Activated T-helper 2 cell treated with anti-CD3 and anti-CD28 coated beads, Interferon-gamma antibody, Interleukin-2, Interleukin-4, amounts not matched to agents 10 μg/mL and 5 μg/mL and 100 μg/mL, durations not matched to agents 14 hours and 24 hours and 36 hours (primary cell): Measurements from ENCODE around the gene TRA2B. TPM values are rescaled to one million over a fixed set of nuclear protein-coding genes. Genes with fewer than 3 reads are reported as not detected.

Source experiments
- DNase-seq: peaks from one replicate; pipeline ENCODE4 v3.0.0; 2021; ENCODE audit warnings: low spot score
- H3K27ac Mint-ChIP-seq: one replicate; pipeline ENCODE4 v1.8.0; 2021; ENCODE audit warnings: mixed read lengths
- H3K27me3 Mint-ChIP-seq: one replicate; pipeline ENCODE4 v1.8.0; 2021; ENCODE audit warnings: low read depth, mixed read lengths
- H3K36me3 Mint-ChIP-seq: one replicate; pipeline ENCODE4 v1.8.0; 2021; ENCODE audit warnings: low read depth, mixed read lengths
- H3K4me1 Mint-ChIP-seq: one replicate; pipeline ENCODE4 v1.8.0; 2021; ENCODE audit warnings: low read depth, mixed read lengths
- H3K4me3 Mint-ChIP-seq: one replicate; pipeline ENCODE4 v1.8.0; 2021; ENCODE audit warnings: low read depth, mild to moderate bottlenecking, moderate library complexity, mixed read lengths
- H3K9me3 Mint-ChIP-seq: one replicate; pipeline ENCODE4 v1.8.0; 2021; ENCODE audit warnings: mixed read lengths
- intact Hi-C: fragments of 100-400 bp; cut with micrococcal nuclease; formaldehyde crosslinking; loops from one replicate; pipeline ENCODE4 v1.15.1; 2023
- total RNA-seq: library from RNA; stranded (reverse); gene quantifications from 2 replicates; pipeline ENCODE4 v1.2.3, GENCODE V29; 2022

TRA2B gene
- total RNA-seq, 1 donor from 2014 or later = 277 TPM

DNA sequence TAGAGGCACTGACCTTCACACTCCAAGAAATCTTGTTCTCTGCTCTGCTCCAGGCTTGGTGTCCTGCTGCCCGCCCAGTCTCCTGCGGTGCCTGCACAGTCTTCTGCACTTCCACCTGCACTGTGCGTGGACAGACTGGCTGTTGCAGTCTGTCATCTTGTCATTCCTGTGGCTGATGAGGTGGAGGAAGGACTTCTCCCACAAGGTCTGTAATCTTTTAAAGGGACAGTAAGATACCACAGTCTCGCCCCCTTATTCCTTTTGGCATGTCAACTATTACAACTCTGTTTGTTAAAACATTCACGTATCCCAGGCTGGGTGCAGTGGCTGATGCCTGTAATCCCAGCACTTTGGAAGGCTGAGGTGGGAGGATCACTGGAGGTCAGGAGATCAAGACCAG lies 58.9 kb downstream of the TRA2B start:
- peaks cover 4% of the 10 kb centered on the region for H3K27me3 Mint-ChIP-seq
- H3K36me3 Mint-ChIP-seq = no peaks in the 10 kb centered on the region
- H3K4me3 Mint-ChIP-seq = no peak overlapping the region
- intact Hi-C loops = no loop called here
- H3K9me3 Mint-ChIP-seq = no peaks in the 10 kb centered on the region
- H3K4me1 Mint-ChIP-seq = no peaks in the 10 kb centered on the region
- DNase-seq = no peak
- no peak overlapping the region for H3K27ac Mint-ChIP-seq

DNA sequence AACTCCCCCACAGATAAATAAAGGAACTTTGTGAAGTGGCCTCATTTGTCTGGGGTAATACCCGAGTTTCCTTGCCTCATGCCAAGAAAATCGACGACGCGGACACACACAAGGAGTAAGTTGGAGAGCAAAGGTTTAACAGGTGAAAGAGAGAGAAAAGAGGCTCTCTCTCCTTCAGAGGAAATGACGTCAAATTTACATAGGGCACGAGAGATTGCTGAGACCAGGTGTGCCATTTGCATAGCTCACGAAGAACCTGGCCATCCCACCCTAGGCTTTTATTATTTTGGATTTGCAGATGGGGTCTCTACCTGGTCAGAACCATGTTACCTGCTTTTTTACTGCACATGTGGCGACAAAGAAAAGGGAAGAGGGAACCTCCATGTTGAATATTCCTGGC lies 63.7 kb downstream of the TRA2B start:
- intact Hi-C loops = no loop called here

DNA sequence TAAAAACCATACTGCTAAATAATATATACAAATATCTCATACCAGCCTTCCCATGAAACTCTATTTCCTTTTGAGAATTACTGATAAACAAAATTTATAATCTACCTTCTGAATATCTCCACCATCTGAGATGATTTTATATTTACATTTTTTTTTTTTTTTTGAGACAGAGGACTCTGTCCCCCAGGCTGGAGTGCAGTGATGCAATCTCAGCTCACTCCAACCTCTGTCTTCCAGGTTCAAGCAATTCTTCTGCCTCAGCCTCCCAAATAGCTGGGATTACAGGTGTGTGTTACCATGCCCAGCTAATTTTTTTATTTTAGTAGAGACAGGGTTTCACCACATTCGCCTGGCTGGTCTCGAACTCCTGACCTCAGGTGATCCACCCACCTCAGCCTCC lies 70.2 kb downstream of the TRA2B start:
- Mint-ChIP-seq H3K27ac (no peak overlapping the region), H3K36me3 (no peaks in the 10 kb centered on the region), H3K9me3 (no peaks in the 10 kb centered on the region), H3K4me3 (no peak overlapping the region), H3K27me3 (peaks cover 17% of the 10 kb centered on the region), H3K4me1 (no peaks in the 10 kb centered on the region)
- intact Hi-C loops = no loop called here
- no peak for DNase-seq

More for the DNA sequence above, 63.7 kb downstream of the TRA2B start:
- H3K27me3 Mint-ChIP-seq = peaks cover 2% of the 10 kb centered on the region
- H3K27ac Mint-ChIP-seq = no peak overlapping the region
- no peaks in the 10 kb centered on the region for H3K36me3 Mint-ChIP-seq
- no peaks in the 10 kb centered on the region for H3K4me1 Mint-ChIP-seq
- DNase-seq = no peak
- no peak overlapping the region for H3K4me3 Mint-ChIP-seq
- no peaks in the 10 kb centered on the region for H3K9me3 Mint-ChIP-seq

DNA sequence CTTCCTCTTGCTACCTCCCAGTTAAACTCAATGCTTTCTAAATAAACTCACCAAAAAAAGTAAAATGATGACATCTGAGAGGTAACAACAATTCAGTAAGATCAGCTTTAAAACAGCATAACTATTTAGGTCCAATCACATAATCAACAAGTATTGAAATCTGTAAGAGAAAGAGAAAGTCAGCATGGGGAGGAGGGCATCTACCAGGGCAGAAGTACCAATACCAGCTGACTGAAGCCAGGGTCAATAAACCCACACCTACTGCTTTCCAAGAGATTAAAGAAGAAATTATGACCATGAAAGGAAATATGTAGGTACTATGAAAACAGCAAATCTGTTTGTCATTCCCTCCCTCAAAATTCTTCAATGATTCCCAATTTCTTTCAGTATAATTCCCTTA lies 70.8 kb downstream of the TRA2B start:
- Mint-ChIP-seq H3K27ac (no peak overlapping the region), H3K36me3 (no peaks in the 10 kb centered on the region), H3K4me1 (no peaks in the 10 kb centered on the region), H3K4me3 (no peak overlapping the region), H3K27me3 (peaks cover 17% of the 10 kb centered on the region), H3K9me3 (no peaks in the 10 kb centered on the region)
- no peak for DNase-seq
- intact Hi-C loops = no loop called here

DNA sequence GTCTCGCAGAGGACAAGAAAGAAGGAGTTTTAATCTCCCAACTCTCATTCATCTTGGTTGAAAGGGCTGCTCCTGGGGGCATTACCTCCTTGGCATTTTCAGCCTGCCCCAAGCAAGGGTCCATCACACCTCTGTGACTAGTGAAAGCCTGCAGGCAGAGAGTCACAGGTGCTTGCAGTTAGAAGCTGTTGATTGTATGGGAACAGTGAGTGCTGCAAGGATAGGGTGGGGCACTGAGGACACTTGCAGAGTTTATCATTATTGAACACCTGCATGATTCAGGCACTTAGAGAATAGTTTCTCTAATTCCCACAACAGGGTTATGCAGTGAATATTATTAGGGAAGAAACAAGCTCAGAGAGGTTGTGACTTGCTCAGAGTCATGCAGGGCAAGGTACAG lies 71.3 kb downstream of the TRA2B start:
- H3K9me3 Mint-ChIP-seq = no peaks in the 10 kb centered on the region
- intact Hi-C loops = no loop called here

More for the DNA sequence above, 71.3 kb downstream of the TRA2B start:
- Mint-ChIP-seq H3K4me3 (no peak overlapping the region), H3K27me3 (peaks cover 17% of the 10 kb centered on the region), H3K27ac (no peak overlapping the region), H3K4me1 (no peaks in the 10 kb centered on the region), H3K36me3 (no peaks in the 10 kb centered on the region)
- no peak for DNase-seq

Other genes with a start within 250 kb of the TRA2B start
- gene IGF2BP2, start 113.0 kb downstream of the TRA2B start, total RNA-seq = 0.05 and 1.6 TPM in 2 replicates
- 0.85 and 1.3 TPM in 2 replicates for gene ETV5, start 171.1 kb upstream of the TRA2B start, total RNA-seq